ENCODE measurements around the gene TP53TG3. TPM values are rescaled to one million over a fixed set of nuclear protein-coding genes. Genes with fewer than 3 reads are reported as not detected.
"Not testable (repeated sequence)": the region's sequence is repeated elsewhere in the genome, so short reads cannot be mapped to it uniquely, and the experiment has no call there.

Gene TP53TG3
- total RNA-seq: not detected

DNA sequence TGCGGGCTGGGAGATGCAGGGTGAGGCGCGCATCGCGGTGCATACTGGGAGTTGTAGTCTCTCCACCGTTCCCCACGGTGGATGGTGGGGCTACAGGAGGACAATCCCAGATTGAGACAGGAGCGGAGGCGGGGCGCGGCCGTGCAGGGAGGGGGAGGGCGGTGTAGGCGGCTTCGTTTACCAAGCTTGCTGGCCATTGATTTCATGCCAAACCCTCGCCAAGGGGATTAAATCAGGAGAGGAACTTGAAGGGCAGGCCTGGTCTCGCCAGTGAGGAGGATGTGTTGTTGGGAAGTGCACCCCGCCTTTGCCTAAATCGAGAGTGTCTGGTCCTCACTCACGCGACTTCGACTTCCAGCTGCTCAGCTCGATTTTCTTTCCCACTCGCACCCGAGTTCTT is at the start of gene TP53TG3:
Gene TP53TG3 (minus strand): TSS at position 101 of the 400 bp plus-strand sequence. CDS start 68 bp downstream, at position 33.
- H3K4me1 ChIP-seq; DNase-seq; H3K9me3 ChIP-seq; intact Hi-C loops (cut with DNase I); H3K27ac ChIP-seq; H3K4me3 ChIP-seq (replicated peaks in 1 of 3); H3K36me3 ChIP-seq; H3K27me3 ChIP-seq: not testable (repeated sequence)
- no CpG with 5 or more reads among the region's 25 CpGs for WGBS, 2 donors

- DNase-seq; intact Hi-C loops (cut with DNase I); H3K27me3 ChIP-seq; H3K9me3 ChIP-seq; H3K4me1 ChIP-seq; H3K36me3 ChIP-seq; H3K4me3 ChIP-seq (replicated peaks in 1 of 3); H3K27ac ChIP-seq: not testable (repeated sequence)
- WGBS, 2 donors: 43 to 52% methylated on average over 16 to 22 of the region's 49 CpGs
Observed at GRCh38 chr16:32650876-32651275, 25.1 kb downstream of the TP53TG3 start.

- H3K9me3 ChIP-seq; H3K27me3 ChIP-seq; DNase-seq; H3K4me1 ChIP-seq; H3K4me3 ChIP-seq (replicated peaks in 1 of 3); H3K27ac ChIP-seq; H3K36me3 ChIP-seq; intact Hi-C loops (cut with DNase I): not testable (repeated sequence)
- WGBS, 2 donors: 29 to 67% methylated on average over 1 of the region's 1 CpG
Observed at GRCh38 chr16:32647562-32647961, 28.4 kb downstream of the TP53TG3 start.

GRCh38 chr16:32646780-32647179 is 29.2 kb downstream of the TP53TG3 start:
- DNase-seq; H3K9me3 ChIP-seq; H3K27ac ChIP-seq; H3K4me3 ChIP-seq (replicated peaks in 1 of 3); H3K4me1 ChIP-seq; H3K27me3 ChIP-seq; intact Hi-C loops (cut with DNase I); H3K36me3 ChIP-seq: not testable (repeated sequence)
- 48 to 80% methylated on average over 2 of the region's 2 CpGs for WGBS, 2 donors

- H3K9me3 ChIP-seq; H3K27ac ChIP-seq; DNase-seq; H3K27me3 ChIP-seq; intact Hi-C loops (cut with DNase I); H3K4me3 ChIP-seq (replicated peaks in 1 of 3); H3K4me1 ChIP-seq; H3K36me3 ChIP-seq: not testable (repeated sequence)
- WGBS, 2 donors: 38 to 39% methylated on average over 2 of the region's 2 CpGs
Observed at GRCh38 chr16:32646177-32646576, 29.8 kb downstream of the TP53TG3 start.

DNA sequence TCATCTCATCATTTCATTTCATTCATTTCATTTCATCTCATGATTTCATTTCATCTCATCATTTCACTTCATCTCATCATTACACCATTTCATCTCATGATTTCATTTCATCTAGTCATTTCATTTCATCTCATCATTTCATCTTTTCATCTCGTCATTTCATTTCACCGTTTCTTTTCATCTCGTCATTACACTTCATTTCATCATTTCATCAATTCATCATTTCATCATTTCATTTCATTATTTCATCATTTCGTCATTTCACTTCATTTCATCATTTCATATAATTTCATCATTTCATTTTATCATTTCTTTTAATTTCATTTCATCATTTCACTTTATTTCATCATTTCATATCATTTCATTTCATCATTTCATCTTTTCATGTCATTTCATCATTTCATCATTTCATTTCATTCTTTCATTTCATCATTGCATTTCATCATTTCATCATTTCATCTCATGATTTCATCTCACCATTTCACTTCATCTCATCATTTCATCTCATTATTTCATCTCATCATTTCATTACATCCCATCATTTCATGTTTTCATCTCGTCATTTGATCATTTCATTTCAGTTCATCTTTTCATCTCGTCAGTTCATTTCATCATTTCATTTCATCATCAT is 30.6 kb downstream of the TP53TG3 start:
- intact Hi-C loops (cut with DNase I); H3K9me3 ChIP-seq: not testable (repeated sequence)
- 60 to 66% methylated on average over 6 of the region's 6 CpGs for WGBS, 2 donors

GRCh38 chr16:32644715-32645114 is 31.2 kb downstream of the TP53TG3 start:
- H3K27me3 ChIP-seq; H3K27ac ChIP-seq; H3K4me1 ChIP-seq; H3K36me3 ChIP-seq; H3K4me3 ChIP-seq (replicated peaks in 1 of 3); intact Hi-C loops (cut with DNase I); DNase-seq; H3K9me3 ChIP-seq: not testable (repeated sequence)
- WGBS, 2 donors: 21 to 25% methylated on average over 1 of the region's 1 CpG

More for the DNA sequence above, 30.6 kb downstream of the TP53TG3 start:
- not testable (repeated sequence) for H3K27me3 ChIP-seq; H3K4me1 ChIP-seq; H3K27ac ChIP-seq; H3K4me3 ChIP-seq (replicated peaks in 1 of 3); DNase-seq; H3K36me3 ChIP-seq

- DNase-seq; H3K4me3 ChIP-seq (replicated peaks in 1 of 3); H3K4me1 ChIP-seq; intact Hi-C loops (cut with DNase I); H3K27me3 ChIP-seq; H3K9me3 ChIP-seq; H3K27ac ChIP-seq; H3K36me3 ChIP-seq: not testable (repeated sequence)
- no CpG with 5 or more reads among the region's 20 CpGs for WGBS, 2 donors
Observed at GRCh38 chr16:32637614-32638013, 38.4 kb downstream of the TP53TG3 start.

- H3K27ac ChIP-seq; H3K4me3 ChIP-seq (replicated peaks in 1 of 3); H3K4me1 ChIP-seq; intact Hi-C loops (cut with DNase I); DNase-seq; H3K9me3 ChIP-seq; H3K36me3 ChIP-seq; H3K27me3 ChIP-seq: not testable (repeated sequence)
- WGBS, 2 donors: 91% methylated on average over 4 of the region's 8 CpGs; no CpG with 5 or more reads in 1 of the 2 donors
Observed at GRCh38 chr16:32632096-32632495, 43.9 kb downstream of the TP53TG3 start.

Small RNA genes lying within 50 kb of the gene (small RNA-seq; reads per million reads assigned to genes)
- not detected for gene AC138907.6
